ENCODE data around the gene KBTBD8.

DNA sequence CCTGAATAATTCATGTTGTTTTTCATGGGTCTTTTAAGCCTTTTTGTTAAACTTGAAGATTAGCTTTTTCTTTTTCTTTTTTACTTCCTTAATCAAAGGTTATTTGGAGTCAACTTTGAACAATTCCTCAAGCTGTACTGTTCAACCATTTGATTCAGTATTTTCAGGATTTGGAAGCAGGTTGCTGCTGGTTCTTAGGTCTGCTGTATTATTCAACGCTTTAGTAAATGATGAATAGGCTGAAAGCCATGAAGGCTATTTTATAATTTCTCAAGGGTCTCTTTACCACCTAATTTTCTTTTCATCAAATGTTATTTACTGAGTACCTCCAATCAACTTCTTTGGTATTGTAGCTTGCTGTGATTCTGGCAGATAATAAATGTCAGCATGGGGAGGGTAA lies 45.8 kb upstream of the KBTBD8 start:
- TF ChIP-seq, protein P1, sequence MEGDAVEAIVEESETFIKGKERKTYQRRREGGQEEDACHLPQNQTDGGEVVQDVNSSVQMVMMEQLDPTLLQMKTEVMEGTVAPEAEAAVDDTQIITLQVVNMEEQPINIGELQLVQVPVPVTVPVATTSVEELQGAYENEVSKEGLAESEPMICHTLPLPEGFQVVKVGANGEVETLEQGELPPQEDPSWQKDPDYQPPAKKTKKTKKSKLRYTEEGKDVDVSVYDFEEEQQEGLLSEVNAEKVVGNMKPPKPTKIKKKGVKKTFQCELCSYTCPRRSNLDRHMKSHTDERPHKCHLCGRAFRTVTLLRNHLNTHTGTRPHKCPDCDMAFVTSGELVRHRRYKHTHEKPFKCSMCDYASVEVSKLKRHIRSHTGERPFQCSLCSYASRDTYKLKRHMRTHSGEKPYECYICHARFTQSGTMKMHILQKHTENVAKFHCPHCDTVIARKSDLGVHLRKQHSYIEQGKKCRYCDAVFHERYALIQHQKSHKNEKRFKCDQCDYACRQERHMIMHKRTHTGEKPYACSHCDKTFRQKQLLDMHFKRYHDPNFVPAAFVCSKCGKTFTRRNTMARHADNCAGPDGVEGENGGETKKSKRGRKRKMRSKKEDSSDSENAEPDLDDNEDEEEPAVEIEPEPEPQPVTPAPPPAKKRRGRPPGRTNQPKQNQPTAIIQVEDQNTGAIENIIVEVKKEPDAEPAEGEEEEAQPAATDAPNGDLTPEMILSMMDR (IDR thresholded peaks at IDR 0.05) = no peak
- no peak for TF ChIP-seq EZH2 (IDR thresholded peaks at IDR 0.05; ENCODE audit: borderline replicate concordance, insufficient read depth, low read depth, low read length, poor library complexity, severe bottlenecking)
